K562 (cell line): ENCODE measurements around the gene OR7A10. TPM values are rescaled to one million over a fixed set of nuclear protein-coding genes. Genes with fewer than 3 reads are reported as not detected.

Experiments
- ARID4B ChIP-seq: sonication (generic); formaldehyde crosslinking; IDR thresholded peaks from 2 replicates; pipeline ENCODE4 v1.8.0; 2022; ENCODE audit warnings: mild to moderate bottlenecking, missing genetic modification reagents
- ATF1 ChIP-seq, 2 experiments: fragments of 450-650 bp in 1 of 2; IDR thresholded peaks; 2 replicates each; pipeline ENCODE4 v1.6.1; 2016; ENCODE audit warnings: missing compliant biosample characterization in 1 of 2, missing genetic modification characterization in 1 of 2
- BCOR ChIP-seq: fragments of 450-650 bp; IDR thresholded peaks from 2 replicates; pipeline ENCODE4 v1.6.1; 2016
- BHLHE40 ChIP-seq: IDR thresholded peaks from 2 replicates; pipeline ENCODE4 v1.6.1; 2011; ENCODE audit warnings: low read length, improper control_type of control experiment
- CBX2 ChIP-seq: fragments of 200-600 bp; sonication (generic); IDR thresholded peaks from one replicate; pipeline ENCODE4 v1.6.1; 2012; ENCODE audit warnings: mild to moderate bottlenecking, low read length, inconsistent platforms; ENCODE audit not compliant: insufficient read depth, poor library complexity, severe bottlenecking
- CHD2 ChIP-seq: IDR thresholded peaks from 2 replicates; pipeline ENCODE4 v1.6.1; 2011; ENCODE audit warnings: low read depth, low read length
- DACH1 ChIP-seq: fragments of 450-650 bp; IDR thresholded peaks from 2 replicates; pipeline ENCODE4 v1.6.1; 2018; ENCODE audit not compliant: partially characterized antibody
- FOXJ2 ChIP-seq: fragments of 200-800 bp; sonication (Bioruptor generic); IDR thresholded peaks from 2 replicates; pipeline ENCODE4 v1.6.1; 2016; ENCODE audit warnings: missing genetic modification characterization, missing compliant biosample characterization
- HNRNPLL ChIP-seq: fragments of 200-400 bp; formaldehyde crosslinking; IDR thresholded peaks from 2 replicates; pipeline ENCODE4 v1.6.1; 2017; ENCODE audit warnings: low read length, low read depth, mild to moderate bottlenecking; ENCODE audit not compliant: poor library complexity, severe bottlenecking
- KDM1A ChIP-seq, 2 experiments: fragments of 450-650 bp; IDR thresholded peaks; 2 replicates each; pipeline ENCODE4 v1.6.1; 2016; ENCODE audit warnings: mild to moderate bottlenecking in 2 of 2
- MAFK ChIP-seq: IDR thresholded peaks from 2 replicates; pipeline ENCODE4 v1.6.1; 2011; ENCODE audit warnings: low read length, improper control_type of control experiment
- MIER1 ChIP-seq: fragments of 450-650 bp; IDR thresholded peaks from 2 replicates; pipeline ENCODE4 v1.6.1; 2016; ENCODE audit warnings: antibody characterized with exemption, mild to moderate bottlenecking, low read depth
- POU5F1 ChIP-seq: fragments of 150-350 bp; IDR thresholded peaks from 2 replicates; pipeline ENCODE4 v1.6.1; 2014; ENCODE audit warnings: borderline replicate concordance, low read length, low read depth, mild to moderate bottlenecking; ENCODE audit not compliant: partially characterized antibody
- SIN3B ChIP-seq: fragments of 450-650 bp; IDR thresholded peaks from 2 replicates; pipeline ENCODE4 v1.6.1; 2017; ENCODE audit warnings: low read depth, mild to moderate bottlenecking, moderate library complexity
- SOX6 ChIP-seq: fragments of 450-650 bp; IDR thresholded peaks from 2 replicates; pipeline ENCODE4 v1.6.1; 2014; ENCODE audit warnings: mild to moderate bottlenecking
- TAL1 ChIP-seq: fragments of 450-650 bp; IDR thresholded peaks from 2 replicates; pipeline ENCODE4 v1.6.1; 2016; ENCODE audit warnings: mild to moderate bottlenecking
- ZBTB26 ChIP-seq: fragments of 450-650 bp; formaldehyde crosslinking; IDR thresholded peaks from 2 replicates; pipeline ENCODE4 v1.4.0; 2022; ENCODE audit warnings: missing genetic modification characterization
- ZBTB5 ChIP-seq: fragments of 450-650 bp; IDR thresholded peaks from 2 replicates; pipeline ENCODE4 v1.6.1; 2017; ENCODE audit warnings: antibody characterized with exemption
- ZNF384 ChIP-seq: IDR thresholded peaks from 2 replicates; pipeline ENCODE4 v1.6.1; 2012; ENCODE audit warnings: low read depth, low read length, improper control_type of control experiment
- ZNF431 ChIP-seq: sonication (generic); formaldehyde crosslinking; IDR thresholded peaks from 2 replicates; pipeline ENCODE4 v1.8.0; 2022; ENCODE audit warnings: mild to moderate bottlenecking, missing genetic modification reagents
- ZNF668 ChIP-seq: fragments of 250-450 bp; sonication (Bioruptor Pico); IDR thresholded peaks from 2 replicates; pipeline ENCODE4 v1.8.0; 2022; ENCODE audit warnings: mild to moderate bottlenecking, inconsistent platforms
- polyA plus RNA-seq, 8 experiments: library from polyadenylated mRNA; depleted of rRNA in 4 of 8; stranded (reverse) in 5 of 8; unstranded in 3 of 8; fragments of >200 nt; fragmentation: Nextera tagmentation in 2 of 8; fragmentation: Illumina TruSeq in 1 of 8; extraction: Ambion mirVana in 2 of 8; extraction: Trizol in 1 of 8; gene quantifications; 2 replicates each; pipeline versions ENCODE4 v1.2.1 to v1.2.3, GENCODE V29; 2011 to 2014; ENCODE audit warnings: inconsistent platforms in 1 of 8, missing spikeins in 1 of 8
- total RNA-seq, 7 experiments: library from RNA; depleted of rRNA in 6 of 7; stranded (reverse); fragments of >200 nt in 6 of 7; fragmentation: Illumina TruSeq in 2 of 7; extraction: Trizol in 2 of 7; gene quantifications; 2 replicates each; pipeline versions ENCODE4 v1.2.1 to v1.2.3, GENCODE V29; 2011 to 2021; ENCODE audit warnings: low replicate concordance in 1 of 7

Gene OR7A10
- total and polyA plus RNA-seq, 9 of the 15 experiments (the other 6 are each of a cell fraction or from before 2014, with no cell fraction given) = not detected

- TF ChIP-seq ARID4B = no peak
- TF ChIP-seq HNRNPLL = no peak
- peak; percentile 88 for TF ChIP-seq ZNF384
- no peak for TF ChIP-seq ZNF668
- peak; percentile 94 for TF ChIP-seq MAFK
- no peak for TF ChIP-seq ATF1 (CRISPR knock-in tag; IDR thresholded peaks at IDR 0.05)
- no peak for TF ChIP-seq ATF1 (tag; IDR thresholded peaks at IDR 0.05)
- no peak for TF ChIP-seq MIER1
- no peak for TF ChIP-seq CBX2
- no peak for TF ChIP-seq CHD2
- TF ChIP-seq BHLHE40 = no peak; the same call in none of the 2 replicates
- TF ChIP-seq DACH1 = no peak
- 0 out of 2 replicates have a peak, but pooled peaks have one; percentile 41 for TF ChIP-seq FOXJ2
- no peak for TF ChIP-seq ZBTB26 (CRISPR knock-in tag)
- peak; percentile 96 for TF ChIP-seq TAL1
- TF ChIP-seq KDM1A (IDR thresholded peaks at IDR 0.05) = peak in 1 of 2 experiments; percentile 37; a peak in 1 of 4 replicates
- TF ChIP-seq SIN3B = no peak
- no peak for TF ChIP-seq ZNF431
- no peak for TF ChIP-seq ZBTB5
- TF ChIP-seq SOX6 = peak; percentile 94
- no peak for TF ChIP-seq BCOR
- no peak for TF ChIP-seq POU5F1
These were observed 42.1 kb upstream of the OR7A10 start (continued) for GRCh38 chr19:14890643-14891379.
